ENCODE data around the gene BPIFB4. TPM values are rescaled to one million over a fixed set of nuclear protein-coding genes. Genes with fewer than 3 reads are reported as not detected.

BPIFB4 gene
- total RNA-seq, 1 donor from 2014 or later, result not detected

- TF ChIP-seq CTCF (IDR thresholded peaks at IDR 0.05; ENCODE audit: insufficient read depth, low read length, poor library complexity, severe bottlenecking), result no peak
- Histone ChIP-seq H3K36me3 (ENCODE audit: control insufficient read depth, insufficient read depth, low read length) (no peaks in the 10 kb centered on the region), H3K4me3 (ENCODE audit: low read depth, low read length) (no peak overlapping the region), H3K27me3 (ENCODE audit: control insufficient read depth, insufficient read depth, low read length) (no peaks in the 10 kb centered on the region)
- DNase-seq (ENCODE audit: low read depth), result no peak
These were observed 45.6 kb downstream of the BPIFB4 start for GRCh38 chr20:33124994-33125393.

GRCh38 chr20:33125983-33126382 is 46.5 kb downstream of the BPIFB4 start:
- no peak for TF ChIP-seq CTCF (IDR thresholded peaks at IDR 0.05; ENCODE audit: insufficient read depth, low read length, poor library complexity, severe bottlenecking)
- Histone ChIP-seq H3K36me3 (ENCODE audit: control insufficient read depth, insufficient read depth, low read length) (no peaks in the 10 kb centered on the region), H3K27me3 (ENCODE audit: control insufficient read depth, insufficient read depth, low read length) (no peaks in the 10 kb centered on the region), H3K4me3 (ENCODE audit: low read depth, low read length) (no peak overlapping the region)
- DNase-seq (ENCODE audit: low read depth), result no peak

GRCh38 chr20:33127422-33128097 is 48.1 kb downstream of the BPIFB4 start:
- no peaks in the 10 kb centered on the region for H3K36me3 ChIP-seq (ENCODE audit: control insufficient read depth, insufficient read depth, low read length)
- DNase-seq (ENCODE audit: low read depth), result no peak
- TF ChIP-seq CTCF (IDR thresholded peaks at IDR 0.05; ENCODE audit: insufficient read depth, low read length, poor library complexity, severe bottlenecking), result no peak
- no peak overlapping the region for H3K4me3 ChIP-seq (ENCODE audit: low read depth, low read length)
- H3K27me3 ChIP-seq (ENCODE audit: control insufficient read depth, insufficient read depth, low read length), result no peaks in the 10 kb centered on the region

- no peaks in the 10 kb centered on the region for H3K27me3 ChIP-seq (ENCODE audit: control insufficient read depth, insufficient read depth, low read length)
These were observed 51.2 kb downstream of the BPIFB4 start for GRCh38 chr20:33130568-33131061.

DNA sequence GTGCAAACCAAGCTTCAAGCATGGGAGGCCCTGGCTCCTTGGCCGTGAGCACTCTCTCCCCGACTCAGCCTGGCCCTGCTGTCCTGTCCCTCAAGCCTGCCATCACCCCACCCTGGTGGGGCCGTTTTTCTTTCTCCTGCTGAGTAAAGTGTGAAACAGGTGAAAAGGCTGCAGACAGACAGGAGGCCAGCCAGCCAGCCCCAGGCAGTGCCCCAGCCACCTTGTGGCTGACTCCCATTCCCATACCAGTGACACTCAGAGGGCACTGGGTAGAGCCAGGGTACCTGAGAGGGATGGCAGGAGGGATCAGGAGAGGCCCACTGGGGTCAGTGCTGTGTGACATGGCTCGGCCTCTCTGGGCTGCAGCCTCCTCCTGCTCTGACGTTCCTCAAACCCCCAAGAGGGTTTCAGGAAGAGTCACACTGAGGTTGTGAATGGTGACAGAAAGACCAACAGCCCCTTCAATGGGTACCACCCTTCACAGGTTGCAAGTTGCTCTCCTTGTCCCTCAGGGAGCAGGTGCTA is 52.6 kb downstream of the BPIFB4 start:
- DNase-seq (ENCODE audit: low read depth), result no peak
- H3K36me3 ChIP-seq (ENCODE audit: control insufficient read depth, insufficient read depth, low read length), result no peaks in the 10 kb centered on the region
- TF ChIP-seq CTCF (IDR thresholded peaks at IDR 0.05; ENCODE audit: insufficient read depth, low read length, poor library complexity, severe bottlenecking), result no peak
- no peak overlapping the region for H3K4me3 ChIP-seq (ENCODE audit: low read depth, low read length)
- no peaks in the 10 kb centered on the region for H3K27me3 ChIP-seq (ENCODE audit: control insufficient read depth, insufficient read depth, low read length)

More at GRCh38 chr20:33130568-33131061, 51.2 kb downstream of the BPIFB4 start:
- DNase-seq (ENCODE audit: low read depth), result no peak
- H3K36me3 ChIP-seq (ENCODE audit: control insufficient read depth, insufficient read depth, low read length), result no peaks in the 10 kb centered on the region
- no peak overlapping the region for H3K4me3 ChIP-seq (ENCODE audit: low read depth, low read length)
- no peak for TF ChIP-seq CTCF (IDR thresholded peaks at IDR 0.05; ENCODE audit: insufficient read depth, low read length, poor library complexity, severe bottlenecking)
